AG04450 (cell line): Measurements from ENCODE around the gene ATXN10. TPM values are rescaled to one million over a fixed set of nuclear protein-coding genes. Genes with fewer than 3 reads are reported as not detected.

ENCODE experiments used
- CTCF ChIA-PET: fragments of 300-600, 350-600 bp; formaldehyde crosslinking; extraction: SDS; loops from one replicate; lab custom pipeline; 2022; ENCODE audit warnings: antibody characterized with exemption, inconsistent platforms; lab: Charles Lee
- POLR2A ChIA-PET: fragments of 350-600 bp; formaldehyde crosslinking; extraction: SDS; loops from one replicate; lab custom pipeline; 2021; ENCODE audit warnings: antibody characterized with exemption, inconsistent platforms; lab: Yijun Ruan, JAX
- DNase-seq: peaks from one replicate; pipeline ENCODE4 v3.0.0-alpha.2; 2011; ENCODE audit warnings: low read depth, low spot score
- H3K27ac ChIP-seq: one replicate; pipeline ENCODE4 v1.5.1; 2012; ENCODE audit warnings: low read depth, low read length, control low read depth
- H3K27me3 ChIP-seq: one replicate; pipeline ENCODE4 v1.6.0; 2012; ENCODE audit warnings: low read length; ENCODE audit not compliant: control insufficient read depth, insufficient read depth
- H3K4me3 ChIP-seq: 2 replicates; pipeline ENCODE4 v1.5.1; 2011; ENCODE audit warnings: mild to moderate bottlenecking, low read depth, low read length, control low read depth
- H3K9me3 ChIP-seq: 2 replicates; pipeline ENCODE4 v1.5.1; 2012; ENCODE audit warnings: low read length; ENCODE audit not compliant: control insufficient read depth, insufficient read depth
- CTCF ChIP-seq: IDR thresholded peaks from 2 replicates; pipeline ENCODE4 v1.5.1; 2011; ENCODE audit warnings: low read depth, low read length, control low read depth, inconsistent platforms
- polyA plus RNA-seq: library from polyadenylated mRNA; depleted of rRNA; stranded (reverse); fragments of >200 nt; gene quantifications from 2 replicates; pipeline ENCODE4 v1.2.3, GENCODE V29; 2011

ATXN10 gene
- polyA plus RNA-seq, 1 experiment, result 521 TPM

DNA sequence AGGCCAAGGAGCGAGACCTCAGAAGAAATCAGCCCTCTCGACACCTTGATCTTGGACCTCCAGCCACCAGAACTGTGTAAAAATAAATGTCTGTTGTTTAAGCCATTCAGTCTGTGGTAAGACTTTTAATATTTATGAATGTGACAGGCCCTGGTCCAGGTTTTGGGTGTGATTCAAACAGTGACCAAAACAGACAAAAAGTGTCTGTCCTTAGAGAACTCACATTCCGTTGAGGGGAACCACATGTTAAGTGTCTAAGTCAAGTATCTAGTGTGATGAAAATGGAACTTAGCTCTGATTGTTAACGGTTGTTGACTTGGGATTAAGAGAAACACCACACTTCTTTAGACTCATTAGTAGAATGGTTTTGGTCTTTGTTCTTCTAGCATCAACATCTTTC lies 22.2 kb downstream of the ATXN10 start:
- DNase-seq, result no peak
- POLR2A ChIA-PET, result no interaction called here
- CTCF ChIA-PET, result no interaction called here
- TF ChIP-seq CTCF, result no peak
- Histone ChIP-seq H3K9me3 (no peaks in the 10 kb centered on the region), H3K27me3 (no peaks in the 10 kb centered on the region), H3K4me3 (no peak overlapping the region), H3K27ac (no peak overlapping the region)

DNA sequence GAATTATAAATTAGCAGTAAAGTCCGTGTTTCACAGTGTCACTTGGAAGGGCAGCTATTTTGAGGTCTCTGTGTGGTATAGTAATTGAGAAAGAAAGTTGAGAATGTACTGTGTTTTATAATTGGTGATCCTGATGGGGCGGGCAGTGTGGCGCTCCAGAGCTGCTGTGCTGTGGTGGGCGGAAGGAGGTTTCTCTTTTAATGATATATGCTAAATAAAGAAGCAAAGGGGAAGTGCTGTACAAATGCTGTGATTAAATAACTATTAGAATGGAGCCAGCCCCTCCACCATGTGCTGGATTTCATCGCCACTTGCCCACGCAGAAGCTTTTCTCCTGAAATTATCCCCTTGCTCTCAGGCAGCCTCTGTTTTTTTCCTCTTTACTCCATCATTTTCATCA lies 24.6 kb downstream of the ATXN10 start:
- H3K27me3 ChIP-seq, result no peaks in the 10 kb centered on the region
- ChIA-PET POLR2A (no interaction called here), CTCF (no interaction called here)
- no peak for TF ChIP-seq CTCF
- H3K9me3 ChIP-seq, result no peaks in the 10 kb centered on the region
- no peak overlapping the region for H3K27ac ChIP-seq
- DNase-seq, result no peak
- H3K4me3 ChIP-seq, result no peak overlapping the region

- ChIA-PET POLR2A (no interaction called here), CTCF (no interaction called here)
- TF ChIP-seq CTCF, result no peak
- no peaks in the 10 kb centered on the region for H3K27me3 ChIP-seq
- no peak for DNase-seq
- no peak overlapping the region for H3K27ac ChIP-seq
- H3K4me3 ChIP-seq, result no peak overlapping the region
- H3K9me3 ChIP-seq, result no peaks in the 10 kb centered on the region
Observed at GRCh38 chr22:45698094-45698493, 26.5 kb downstream of the ATXN10 start.

DNA sequence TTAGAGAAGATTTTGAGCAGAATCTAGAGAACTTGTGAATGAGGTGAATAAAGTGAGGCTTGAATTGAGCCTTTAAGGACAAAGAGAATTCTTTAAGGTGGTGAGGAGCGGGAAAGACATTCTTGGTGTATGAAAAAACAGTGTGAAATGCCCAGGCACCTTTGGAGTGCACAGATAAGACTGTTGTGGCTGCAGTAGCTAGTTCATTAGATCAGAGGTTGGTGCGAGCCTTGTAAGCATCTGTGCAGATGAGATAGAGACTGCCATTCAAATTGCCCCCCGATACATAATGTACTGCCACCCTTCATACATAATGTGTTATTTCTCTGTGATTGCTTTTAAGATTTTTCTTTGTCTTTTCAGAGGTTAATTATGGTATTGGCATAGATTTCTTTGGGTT lies 31.3 kb downstream of the ATXN10 start:
- POLR2A ChIA-PET, result no interaction called here
- TF ChIP-seq CTCF, result no peak
- CTCF ChIA-PET, result interaction anchor here (0.6 kb wide), 1 partner anchor 204 kb away, joined by 4 read pairs; no protein-coding TSS in a partner anchor
- no peak overlapping the region for H3K4me3 ChIP-seq
- no peaks in the 10 kb centered on the region for H3K9me3 ChIP-seq
- H3K27me3 ChIP-seq, result no peaks in the 10 kb centered on the region
- no peak overlapping the region for H3K27ac ChIP-seq
- no peak for DNase-seq

- Histone ChIP-seq H3K9me3 (no peaks in the 10 kb centered on the region), H3K27ac (no peak overlapping the region), H3K27me3 (no peaks in the 10 kb centered on the region), H3K4me3 (no peak overlapping the region)
- no peak for DNase-seq
- TF ChIP-seq CTCF, result no peak
- ChIA-PET CTCF (no interaction called here), POLR2A (no interaction called here)
Observed at GRCh38 chr22:45703758-45704157, 32.1 kb downstream of the ATXN10 start.
